ENCODE measurements around the gene PTPRH. TPM values are rescaled to one million over a fixed set of nuclear protein-coding genes. Genes with fewer than 3 reads are reported as not detected.

The PTPRH gene
- total RNA-seq, 4 donors from 2014 or later: 1.4 to 9.8 (median 5.5) TPM

DNA sequence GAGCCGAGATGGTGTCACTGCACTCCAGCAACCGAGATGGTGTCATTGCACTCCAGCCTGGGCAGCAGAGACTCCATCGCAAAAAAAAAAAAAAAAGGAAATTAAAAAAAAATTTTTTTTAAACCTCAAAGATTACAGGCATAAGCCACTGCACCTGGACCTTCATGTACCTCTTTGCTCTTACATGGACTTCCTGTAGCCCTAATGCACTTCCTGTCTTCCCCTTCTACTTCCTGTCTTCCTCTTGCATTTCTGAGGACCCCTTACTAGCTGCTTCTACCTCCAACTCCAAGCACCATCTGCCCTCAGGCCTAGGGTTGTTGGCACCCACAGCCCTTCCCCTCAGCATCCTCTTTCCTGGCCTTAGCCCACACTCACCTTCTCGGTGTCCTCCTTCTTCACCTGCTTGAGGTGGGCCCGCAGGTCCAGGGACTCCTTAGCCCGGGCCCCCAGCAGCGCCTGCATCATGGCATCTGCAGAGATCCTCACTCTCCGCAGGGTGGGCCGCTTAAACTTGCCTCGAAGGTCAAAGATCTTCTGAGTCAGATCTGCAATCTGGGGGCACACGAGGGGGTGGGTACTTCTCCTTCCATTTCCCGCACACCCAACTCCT is 55.5 kb downstream of the PTPRH start:
- TF ChIP-seq, protein P1, sequence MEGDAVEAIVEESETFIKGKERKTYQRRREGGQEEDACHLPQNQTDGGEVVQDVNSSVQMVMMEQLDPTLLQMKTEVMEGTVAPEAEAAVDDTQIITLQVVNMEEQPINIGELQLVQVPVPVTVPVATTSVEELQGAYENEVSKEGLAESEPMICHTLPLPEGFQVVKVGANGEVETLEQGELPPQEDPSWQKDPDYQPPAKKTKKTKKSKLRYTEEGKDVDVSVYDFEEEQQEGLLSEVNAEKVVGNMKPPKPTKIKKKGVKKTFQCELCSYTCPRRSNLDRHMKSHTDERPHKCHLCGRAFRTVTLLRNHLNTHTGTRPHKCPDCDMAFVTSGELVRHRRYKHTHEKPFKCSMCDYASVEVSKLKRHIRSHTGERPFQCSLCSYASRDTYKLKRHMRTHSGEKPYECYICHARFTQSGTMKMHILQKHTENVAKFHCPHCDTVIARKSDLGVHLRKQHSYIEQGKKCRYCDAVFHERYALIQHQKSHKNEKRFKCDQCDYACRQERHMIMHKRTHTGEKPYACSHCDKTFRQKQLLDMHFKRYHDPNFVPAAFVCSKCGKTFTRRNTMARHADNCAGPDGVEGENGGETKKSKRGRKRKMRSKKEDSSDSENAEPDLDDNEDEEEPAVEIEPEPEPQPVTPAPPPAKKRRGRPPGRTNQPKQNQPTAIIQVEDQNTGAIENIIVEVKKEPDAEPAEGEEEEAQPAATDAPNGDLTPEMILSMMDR (IDR thresholded peaks at IDR 0.05): no peak
- ATAC-seq (ENCODE audit: low FRiP score): no peak

DNA sequence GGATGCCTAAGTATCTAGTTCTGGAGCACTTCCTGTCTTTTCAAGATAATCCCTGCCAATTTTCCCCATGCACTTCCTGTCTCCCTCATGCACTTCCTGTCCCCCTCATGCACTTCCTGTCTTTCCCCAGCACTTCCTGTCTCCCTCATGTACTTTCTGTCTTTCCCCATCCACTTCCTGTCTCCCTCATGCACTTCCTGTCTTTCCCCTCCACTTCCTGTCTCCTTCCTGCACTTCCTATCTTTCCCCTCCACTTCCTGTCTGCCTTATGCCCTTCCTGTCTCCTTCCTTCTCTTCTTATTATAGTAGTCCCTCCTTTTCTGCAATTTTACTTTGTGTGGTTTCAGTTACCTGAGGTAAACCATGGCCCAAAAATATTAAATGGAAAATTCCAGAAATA is 57.3 kb downstream of the PTPRH start:
- TF ChIP-seq, protein P1 (IDR thresholded peaks at IDR 0.05): no peak
- ATAC-seq (ENCODE audit: low FRiP score) (no peak), DNase-seq (ENCODE audit: low spot score) (no peak)

More for the DNA sequence above, 55.5 kb downstream of the PTPRH start:
- no peak for DNase-seq (ENCODE audit: low spot score)

DNA sequence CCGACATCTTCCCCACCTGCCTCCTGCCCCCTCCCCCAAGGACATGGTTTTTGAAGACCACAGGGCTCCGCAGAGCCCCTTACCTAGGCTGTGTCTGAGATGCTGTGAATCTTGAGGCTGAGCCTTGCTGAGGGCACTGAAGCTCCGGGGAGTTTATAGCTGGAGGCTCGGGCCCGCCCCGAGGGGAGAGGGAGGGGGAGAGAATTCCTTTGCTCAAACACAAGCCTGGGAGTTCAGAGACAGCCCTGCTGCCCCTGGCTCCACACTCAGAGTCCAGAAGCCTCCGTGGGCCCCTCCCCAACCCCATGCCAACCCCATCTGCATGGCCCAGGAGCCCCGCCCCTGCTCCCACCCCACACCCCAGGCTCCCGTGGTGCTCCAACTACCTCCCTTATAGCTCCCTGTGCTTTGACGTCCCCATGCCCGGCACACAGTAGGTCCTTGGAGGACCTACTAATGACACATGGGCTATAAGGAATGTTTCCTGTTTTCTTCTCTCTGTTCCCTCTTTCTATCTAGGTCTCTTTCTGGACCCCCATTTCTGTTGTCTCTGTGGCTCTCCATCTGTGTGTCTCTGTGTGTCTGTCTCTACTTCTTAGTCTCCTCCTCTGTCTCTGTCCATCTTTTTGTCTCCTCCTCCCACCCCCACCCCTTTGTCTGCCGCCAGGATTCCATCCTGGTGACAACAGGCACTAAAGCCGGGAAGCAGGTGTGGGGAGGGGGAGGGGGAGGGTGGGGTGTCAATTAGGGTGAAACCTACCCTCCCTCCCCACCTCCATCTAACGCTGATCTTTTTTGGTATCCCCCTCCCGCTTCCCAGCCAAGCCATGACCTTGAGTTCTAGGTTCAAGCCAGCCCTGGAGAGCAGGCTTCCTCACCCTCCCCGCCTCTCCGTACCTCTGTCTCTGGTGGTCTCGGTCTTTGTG is 60.0 kb downstream of the PTPRH start, which contains the start of gene TNNT1:
TNNT1 (minus strand) TSS at position 129 of the 926 bp plus-strand sequence. CDS start 2,049 bp downstream, outside the sequence.
- ATAC-seq (ENCODE audit: low FRiP score): no peak
- no peak for DNase-seq (ENCODE audit: low spot score)
- TF ChIP-seq, protein P1 (IDR thresholded peaks at IDR 0.05): no peak

DNA sequence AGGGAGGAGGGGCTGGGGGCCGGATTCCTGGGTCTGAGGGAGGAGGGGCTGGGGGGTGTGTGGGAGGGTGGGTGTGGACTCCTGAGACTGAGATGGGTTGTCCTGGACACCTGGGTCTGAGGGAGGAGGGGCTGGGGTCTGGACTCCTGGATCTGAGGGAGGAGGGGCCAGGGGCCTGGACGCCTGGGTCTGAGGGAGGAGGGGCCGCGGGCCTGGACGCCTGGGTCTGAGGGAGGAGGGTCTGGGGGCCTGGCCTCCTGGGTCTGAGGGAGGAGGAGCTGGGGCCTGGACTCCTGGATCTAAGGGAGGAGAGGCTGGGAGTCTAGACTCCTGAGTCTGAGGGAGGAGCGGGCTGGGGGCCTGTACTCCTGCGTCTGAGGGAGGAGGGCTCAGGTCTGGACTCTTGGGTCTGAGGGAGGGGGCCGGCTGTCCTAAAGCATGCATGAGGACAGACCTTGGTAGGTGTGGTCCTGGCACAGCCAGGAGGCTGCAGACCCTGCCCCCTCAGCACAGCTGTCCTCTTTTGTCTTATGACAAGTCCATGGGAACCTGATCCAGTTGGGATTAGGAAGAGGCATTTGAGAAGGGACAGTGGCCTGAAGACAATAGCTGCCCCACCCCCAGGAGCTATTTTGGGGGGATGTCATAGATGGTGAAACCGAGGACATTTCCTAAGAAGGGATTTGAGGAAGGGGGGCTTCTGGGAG is 61.6 kb downstream of the PTPRH start:
- ATAC-seq (ENCODE audit: low FRiP score) (no peak), DNase-seq (ENCODE audit: low spot score) (no peak)
- TF ChIP-seq, protein P1 (IDR thresholded peaks at IDR 0.05): no peak

DNA sequence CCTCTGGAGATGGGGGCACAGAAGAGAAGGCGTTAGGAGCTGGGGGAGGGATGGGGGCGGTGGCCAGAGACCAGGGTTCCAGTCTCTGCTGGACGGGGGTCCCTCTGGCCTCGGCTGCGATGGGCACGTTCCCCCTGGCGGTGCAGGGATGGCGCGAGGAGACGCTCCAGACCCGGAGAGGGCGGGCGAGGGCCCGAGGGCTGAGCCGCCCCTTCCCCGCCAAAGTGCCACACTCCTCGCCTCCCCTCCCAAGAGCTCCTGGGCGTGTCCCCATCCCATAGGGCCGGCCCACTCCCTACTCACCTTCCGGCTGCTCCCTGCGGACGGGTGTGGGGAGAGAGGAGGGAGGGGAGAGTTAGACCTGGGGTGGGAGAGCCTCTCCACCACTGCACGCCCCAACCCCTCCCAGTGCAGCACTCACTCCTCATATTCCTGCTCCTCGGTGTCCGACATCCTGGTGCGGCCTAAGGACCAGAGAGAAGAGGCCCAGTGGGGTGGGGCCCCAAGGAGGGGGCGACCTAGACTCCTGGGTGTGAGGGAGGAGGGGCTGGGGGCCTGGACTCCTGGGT is 62.5 kb downstream of the PTPRH start:
- ATAC-seq (ENCODE audit: low FRiP score): no peak

DNA sequence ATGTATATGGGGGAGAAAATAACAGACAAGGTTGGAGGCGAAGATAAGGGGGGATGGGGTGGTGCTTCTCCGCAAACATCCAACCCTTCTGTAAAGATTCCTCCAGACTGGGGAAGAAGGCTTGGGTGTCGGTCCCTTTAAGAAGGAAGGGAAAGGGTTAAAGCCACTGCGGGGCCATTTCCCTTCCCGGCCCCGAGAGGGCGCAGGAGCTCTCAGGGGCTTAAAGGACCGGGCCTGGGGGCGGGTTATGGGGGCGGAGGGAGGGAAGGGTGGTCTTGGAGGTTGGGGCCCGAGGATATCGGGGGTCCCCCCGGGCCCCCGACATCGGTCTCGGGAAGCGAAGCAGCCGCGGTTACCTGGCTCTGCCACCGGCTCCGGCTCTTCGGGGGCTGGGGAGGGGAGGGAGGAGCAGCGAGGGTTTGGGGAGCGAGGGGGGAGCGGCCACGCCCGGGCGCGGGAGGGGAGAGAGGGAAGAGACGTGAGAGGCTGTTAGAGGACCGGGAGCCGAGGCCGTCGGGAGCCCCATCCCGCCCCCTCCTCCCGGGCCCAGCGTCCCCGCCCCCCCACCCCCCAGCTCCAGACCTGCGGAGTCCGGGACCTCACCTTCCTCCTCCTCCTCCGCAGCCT is 63.1 kb downstream of the PTPRH start:
- no peak for DNase-seq (ENCODE audit: low spot score)
- TF ChIP-seq, protein P1 (IDR thresholded peaks at IDR 0.05): no peak
- ATAC-seq (ENCODE audit: low FRiP score): no peak

More for the DNA sequence above, 62.5 kb downstream of the PTPRH start:
- TF ChIP-seq, protein P1 (IDR thresholded peaks at IDR 0.05): no peak
- no peak for DNase-seq (ENCODE audit: low spot score)
